H1 (cell line): ENCODE results near the gene ATP13A2. TPM values are rescaled to one million over a fixed set of nuclear protein-coding genes. Genes with fewer than 3 reads are reported as not detected.

Experiments
- SIN3A ChIP-seq, 2 experiments: IDR thresholded peaks in 1 of 2; conservative IDR thresholded peaks in 1 of 2; 2 replicates each; pipeline ENCODE4 v1.6.1; 2011 to 2012; ENCODE audit warnings: low read length in 2 of 2, improper control_type of control experiment in 1 of 2, low read depth in 1 of 2, mild to moderate bottlenecking in 1 of 2
- SP1 ChIP-seq: IDR thresholded peaks from 2 replicates; pipeline ENCODE4 v1.6.1; 2011; ENCODE audit warnings: low read depth, low read length
- SP2 ChIP-seq: IDR thresholded peaks from 2 replicates; pipeline ENCODE4 v1.6.1; 2012; ENCODE audit warnings: mild to moderate bottlenecking, low read length, inconsistent platforms
- polyA plus RNA-seq, 7 experiments: library from polyadenylated mRNA; depleted of rRNA in 3 of 7; stranded (reverse) in 5 of 7; unstranded in 2 of 7; fragments of >200 nt in 5 of 7; fragments of 200-250 nt in 2 of 7; gene quantifications; 1 replicate in 5 of 7; 2 replicates in 1 of 7; 4 replicates in 1 of 7; pipeline versions ENCODE4 v1.2.1 to v1.2.3, GENCODE V29; 2011 to 2013; ENCODE audit warnings: missing spikeins in 2 of 7, mixed read lengths in 2 of 7
- total RNA-seq: library from RNA; stranded (reverse); fragmentation: NEBNext Ultra II Directional; extraction: Animal tissue kit (Norgen Biotek cat#: 25700); gene quantifications from 2 replicates; pipeline ENCODE4 v1.2.1, GENCODE V29; 2021

ATP13A2 gene
- total and polyA plus RNA-seq, 2 of the 8 experiments (the other 6 are each of a cell fraction or from before 2014, with no cell fraction given): 82.1 to 83.6 TPM

DNA sequence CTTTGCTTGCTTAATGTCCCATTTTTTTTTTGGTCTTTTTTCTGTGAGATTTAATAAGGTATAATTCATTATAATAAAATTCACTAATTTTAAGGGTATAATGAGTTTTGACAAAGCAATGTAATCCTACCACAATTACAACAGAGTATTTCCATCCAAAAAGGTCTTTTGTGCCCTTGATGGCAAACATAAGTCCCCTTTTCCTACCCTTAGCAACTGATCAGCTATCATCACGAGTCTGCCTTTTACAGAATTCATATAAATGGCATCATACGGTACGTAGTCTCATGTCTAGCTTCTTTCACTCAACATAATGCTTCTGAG, 34.6 kb upstream of the ATP13A2 start (continued):
- TF ChIP-seq SIN3A (conservative IDR thresholded peaks at IDR 0.05 in 1 of 2, IDR thresholded peaks at IDR 0.05 in 1 of 2; ENCODE audit: low read depth in 1 of 2, low read length in 2 of 2) (no peak), SP2 (no peak), SP1 (no peak)
- TF ChIP-seq, all 59 proteins: peak for 0
